GM12865 (cell line): ENCODE results near the gene ATP6V0B.

Experiments used
- DNase-seq: peaks from one replicate; pipeline ENCODE4 v3.0.0; 2010; ENCODE audit warnings: low read depth
- H3K4me3 ChIP-seq: 2 replicates; pipeline ENCODE4 v1.5.1; 2011; ENCODE audit warnings: mild to moderate bottlenecking, low read depth, low read length, control low read depth
- CTCF ChIP-seq: IDR thresholded peaks from 2 replicates; pipeline ENCODE4 v1.5.1; 2011; ENCODE audit warnings: low read length, control low read depth, low read depth, inconsistent platforms; ENCODE audit not compliant: insufficient read depth; ENCODE audit errors: missing control alignments

The ATP6V0B gene

DNA sequence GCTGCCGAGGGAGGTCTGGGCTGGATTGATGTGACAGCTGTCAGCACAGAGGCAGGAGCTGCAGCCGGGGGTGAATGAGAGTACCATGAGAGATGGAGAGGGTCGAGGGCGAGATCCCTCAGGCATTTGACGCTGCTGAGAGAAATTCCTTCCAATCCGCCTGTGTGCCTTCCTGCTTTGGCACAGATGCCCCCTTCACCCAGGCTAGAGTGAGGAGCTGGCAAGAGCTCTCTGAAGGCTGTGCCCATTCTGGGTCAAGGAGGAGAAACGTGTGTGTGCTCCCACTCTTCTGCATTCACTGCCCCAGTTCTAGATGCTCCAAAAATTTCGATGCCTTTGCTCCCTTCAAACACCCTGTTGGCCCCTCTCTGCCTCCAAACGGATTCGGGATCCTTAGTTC is 36.4 kb upstream of the ATP6V0B start:
- TF ChIP-seq CTCF = no peak
- H3K4me3 ChIP-seq = no peak overlapping the region
- no peak for DNase-seq

GRCh38 chr1:43938892-43939587 is 35.7 kb upstream of the ATP6V0B start:
- no peak overlapping the region for H3K4me3 ChIP-seq
- TF ChIP-seq CTCF = no peak
- no peak for DNase-seq

DNA sequence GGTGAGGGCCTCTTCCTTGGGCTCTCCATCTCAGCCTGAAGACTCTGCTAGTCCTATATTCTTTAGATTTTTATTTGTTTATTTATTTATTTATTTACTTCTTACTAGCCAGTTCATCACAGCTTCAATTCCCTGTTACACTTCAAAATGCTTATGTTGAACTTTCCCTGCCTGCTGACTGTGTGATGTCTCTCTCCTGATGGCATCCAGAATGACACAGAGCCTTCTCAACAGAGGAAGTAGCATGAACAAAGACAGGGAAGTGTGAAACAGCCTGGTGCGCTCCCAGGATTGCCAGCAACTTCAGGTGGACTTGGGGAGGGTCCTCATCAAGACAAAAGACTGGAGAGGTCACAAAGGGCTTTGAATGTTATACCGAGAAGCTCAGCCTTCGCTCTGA is 32.3 kb upstream of the ATP6V0B start:
- no peak overlapping the region for H3K4me3 ChIP-seq
- no peak for DNase-seq
- no peak for TF ChIP-seq CTCF

GRCh38 chr1:43944860-43945259 is 29.9 kb upstream of the ATP6V0B start:
- no peak overlapping the region; the same call in 1 of the 2 replicates for H3K4me3 ChIP-seq
- no peak for TF ChIP-seq CTCF
- no peak for DNase-seq

GRCh38 chr1:43945674-43946235 is 29.0 kb upstream of the ATP6V0B start:
- DNase-seq = no peak
- H3K4me3 ChIP-seq = peak overlapping the region; percentile 80
- no peak for TF ChIP-seq CTCF

DNA sequence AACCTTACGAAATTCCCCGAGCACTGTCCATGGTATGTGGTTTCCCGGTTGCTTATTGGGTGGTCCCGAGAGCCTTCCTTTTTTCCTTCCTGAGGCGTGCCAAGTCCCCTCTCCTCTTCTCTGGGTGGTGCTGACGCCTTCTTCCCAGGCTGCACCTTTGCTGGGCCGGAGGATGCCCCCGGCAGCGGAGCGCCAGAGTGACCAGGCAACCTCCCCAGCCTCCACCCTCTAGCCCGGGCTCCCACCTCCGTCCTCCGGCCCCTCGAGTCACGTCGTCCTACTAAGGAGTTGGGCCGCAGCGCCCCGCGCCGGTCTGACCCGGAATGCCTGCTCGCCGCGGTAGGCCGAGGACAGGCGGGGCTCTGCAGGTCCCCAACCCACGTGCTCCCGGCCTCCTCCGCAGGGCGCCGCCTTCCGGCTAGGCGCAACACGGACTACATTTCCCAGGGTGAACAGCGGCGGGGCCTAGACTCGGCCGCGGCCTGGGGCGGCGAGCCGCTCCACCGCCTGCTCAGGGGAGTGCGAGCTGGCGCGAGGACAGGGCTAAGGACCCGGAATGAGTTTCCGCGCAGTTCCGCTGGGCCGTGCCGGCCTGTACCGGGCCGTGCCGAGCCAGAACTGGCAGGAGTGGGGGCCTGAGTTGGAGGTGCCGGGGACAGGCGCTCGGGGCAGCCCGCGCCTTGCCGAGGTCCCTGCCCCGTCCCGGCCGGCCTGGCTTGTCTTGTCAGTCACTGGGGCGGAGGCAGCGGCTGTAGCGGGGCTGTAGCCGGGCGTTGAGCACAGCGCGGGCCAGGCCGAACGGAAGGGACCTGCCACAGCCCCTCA is 28.3 kb upstream of the ATP6V0B start, which contains the start of gene IPO13:
TSS of gene IPO13 (plus strand) at position 715 of the 825 bp plus-strand sequence. CDS start 651 bp downstream, outside the sequence.
- peak; percentile 82 for TF ChIP-seq CTCF
- DNase-seq = peak; percentile 98
- peak within 1 kb of the TSS; percentile 96 for H3K4me3 ChIP-seq
